Kidney glomerular epithelial cell (primary cell): ENCODE data around the gene DYNC1H1.

Experiments used
- DNase-seq: peaks from one replicate; lab custom pipeline; 2025; lab: John Stamatoyannopoulos, UW

The DYNC1H1 gene

DNA sequence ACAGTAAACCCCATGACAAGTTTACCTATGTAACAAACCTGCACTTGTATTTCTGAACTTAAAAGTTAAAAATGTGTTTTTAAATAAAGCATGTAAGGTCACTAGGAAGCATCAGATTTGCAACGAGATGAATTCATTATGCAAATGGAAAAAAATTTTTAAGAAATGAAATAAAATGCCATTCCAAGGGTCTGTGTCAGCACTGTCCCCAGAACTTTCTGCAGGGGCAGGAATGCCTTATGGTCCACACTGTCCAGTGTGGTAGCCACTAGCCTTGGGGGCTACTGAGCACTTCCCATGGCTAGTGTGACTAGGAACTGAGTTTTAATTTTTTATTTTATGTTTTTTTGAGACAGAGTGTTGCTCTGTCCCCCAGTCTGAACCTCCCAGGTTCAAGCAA lies 73.3 kb downstream of the DYNC1H1 start:
- no peak for DNase-seq

DNA sequence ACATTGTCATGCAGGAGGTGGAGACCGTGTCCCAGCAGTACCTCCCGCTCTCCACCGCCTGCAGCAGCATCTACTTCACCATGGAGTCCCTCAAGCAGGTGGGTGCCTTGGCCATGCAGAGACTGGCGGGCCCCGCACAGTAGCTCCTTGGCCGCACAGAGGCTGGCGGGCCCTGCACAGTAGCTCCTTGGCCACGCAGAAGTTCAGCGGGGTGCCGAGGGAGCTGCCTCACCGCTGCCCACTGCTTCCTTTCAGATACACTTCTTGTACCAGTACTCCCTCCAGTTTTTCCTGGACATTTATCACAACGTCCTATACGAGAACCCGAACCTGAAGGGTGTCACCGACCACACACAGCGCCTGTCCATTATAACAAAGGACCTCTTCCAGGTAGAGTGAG lies 74.8 kb downstream of the DYNC1H1 start:
- no peak for DNase-seq

DNA sequence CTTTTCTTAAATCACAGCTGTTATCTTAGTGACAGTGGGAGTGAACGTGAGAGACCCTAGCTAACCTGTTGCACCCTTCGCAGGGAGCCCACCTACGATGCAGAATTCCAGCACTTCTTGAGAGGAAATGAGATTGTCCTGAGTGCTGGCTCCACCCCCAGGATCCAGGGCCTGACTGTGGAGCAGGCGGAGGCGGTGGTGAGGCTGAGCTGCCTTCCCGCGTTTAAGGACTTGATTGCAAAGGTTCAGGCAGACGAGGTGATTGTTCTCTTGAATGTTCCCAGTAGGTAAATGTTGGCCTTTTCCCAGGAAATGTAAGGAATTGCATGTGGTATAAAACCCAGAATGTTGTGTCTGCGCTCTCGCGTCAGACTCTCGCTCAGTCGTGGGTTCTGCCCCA lies 75.8 kb downstream of the DYNC1H1 start:
- DNase-seq = no peak

DNA sequence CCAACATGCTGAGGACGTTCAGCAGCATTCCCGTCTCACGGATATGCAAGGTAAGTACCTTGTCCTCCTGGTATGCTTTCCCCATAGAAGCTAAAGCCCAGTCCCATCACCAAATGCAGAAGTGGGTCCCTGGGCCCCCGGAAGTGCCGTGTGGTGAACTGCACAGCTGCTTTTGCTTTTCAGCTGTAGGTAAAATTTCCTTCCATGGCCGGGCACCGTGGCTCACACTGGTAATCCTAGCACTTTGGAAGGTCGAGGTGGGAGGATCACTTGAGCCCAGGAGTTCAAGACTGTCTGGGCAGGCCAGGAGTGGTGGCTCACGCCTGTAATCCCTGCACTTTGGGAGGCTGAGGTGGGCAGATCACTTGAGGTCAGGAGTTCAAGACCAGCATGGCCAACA lies 78.3 kb downstream of the DYNC1H1 start:
- DNase-seq = no peak

- DNase-seq = no peak
Measured at GRCh38 chr14:102043251-102044025, 79.1 kb downstream of the DYNC1H1 start.

- DNase-seq = no peak
Measured at GRCh38 chr14:102044566-102044965, 80.2 kb downstream of the DYNC1H1 start.

- no peak for DNase-seq
Measured at GRCh38 chr14:102046337-102047278, 82.2 kb downstream of the DYNC1H1 start.

GRCh38 chr14:102047808-102048540 lies 83.6 kb downstream of the DYNC1H1 start:
- DNase-seq = no peak

DNA sequence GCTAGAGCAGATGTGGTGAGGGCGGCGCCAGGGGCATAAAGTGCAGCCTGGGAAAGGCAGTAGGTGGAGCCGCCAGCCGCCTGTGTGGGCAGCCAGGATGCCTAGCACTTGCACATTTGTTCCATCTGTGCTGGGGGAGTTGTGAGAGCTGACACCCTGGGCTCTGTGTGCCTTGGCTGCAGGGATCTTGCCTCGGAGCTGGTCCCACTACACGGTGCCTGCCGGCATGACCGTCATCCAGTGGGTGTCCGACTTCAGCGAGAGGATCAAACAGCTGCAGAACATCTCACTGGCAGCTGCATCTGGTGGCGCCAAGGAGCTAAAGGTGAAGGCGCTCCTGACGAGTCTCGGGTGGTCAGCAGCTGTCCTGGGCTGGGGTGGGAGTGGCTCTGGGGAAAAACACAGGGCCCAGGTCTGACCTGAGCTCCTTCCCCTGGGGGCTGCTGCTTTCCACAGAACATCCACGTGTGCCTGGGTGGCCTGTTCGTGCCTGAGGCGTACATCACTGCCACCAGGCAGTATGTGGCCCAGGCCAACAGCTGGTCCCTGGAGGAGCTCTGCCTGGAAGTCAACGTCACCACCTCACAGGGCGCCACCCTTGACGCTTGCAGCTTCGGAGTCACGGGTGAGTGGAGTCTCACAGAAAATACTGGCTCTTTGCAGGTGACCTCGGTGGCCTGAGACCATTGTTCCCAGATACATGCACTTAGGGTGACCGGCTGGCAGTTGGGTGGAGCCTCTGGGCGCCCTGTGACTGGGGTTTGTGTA lies 85.1 kb downstream of the DYNC1H1 start:
- no peak for DNase-seq

- DNase-seq = no peak
Measured at GRCh38 chr14:102050026-102050405, 85.6 kb downstream of the DYNC1H1 start.

GRCh38 chr14:102050625-102051024 lies 86.3 kb downstream of the DYNC1H1 start:
- DNase-seq = no peak

DNA sequence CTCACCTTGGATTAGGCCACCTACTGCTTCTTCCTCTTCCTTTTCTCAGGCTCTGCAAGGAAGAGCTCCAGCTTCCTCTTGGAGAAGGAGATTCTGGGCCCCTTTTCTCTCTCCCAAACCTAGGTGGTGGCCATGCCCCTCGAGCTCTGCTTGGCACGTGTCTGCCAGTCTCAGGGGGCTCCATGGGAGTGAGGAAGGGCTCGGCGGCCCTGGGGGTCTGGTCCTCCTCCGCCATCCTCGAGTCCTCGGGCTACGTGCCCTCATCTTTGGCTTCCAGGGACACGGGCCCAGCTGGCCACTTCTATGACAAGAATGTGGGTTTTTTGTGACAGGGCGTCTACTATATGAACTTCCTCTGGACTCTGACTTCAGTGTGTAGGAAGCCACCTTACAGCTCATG lies 88.1 kb downstream of the DYNC1H1 start:
- DNase-seq = no peak

DNA sequence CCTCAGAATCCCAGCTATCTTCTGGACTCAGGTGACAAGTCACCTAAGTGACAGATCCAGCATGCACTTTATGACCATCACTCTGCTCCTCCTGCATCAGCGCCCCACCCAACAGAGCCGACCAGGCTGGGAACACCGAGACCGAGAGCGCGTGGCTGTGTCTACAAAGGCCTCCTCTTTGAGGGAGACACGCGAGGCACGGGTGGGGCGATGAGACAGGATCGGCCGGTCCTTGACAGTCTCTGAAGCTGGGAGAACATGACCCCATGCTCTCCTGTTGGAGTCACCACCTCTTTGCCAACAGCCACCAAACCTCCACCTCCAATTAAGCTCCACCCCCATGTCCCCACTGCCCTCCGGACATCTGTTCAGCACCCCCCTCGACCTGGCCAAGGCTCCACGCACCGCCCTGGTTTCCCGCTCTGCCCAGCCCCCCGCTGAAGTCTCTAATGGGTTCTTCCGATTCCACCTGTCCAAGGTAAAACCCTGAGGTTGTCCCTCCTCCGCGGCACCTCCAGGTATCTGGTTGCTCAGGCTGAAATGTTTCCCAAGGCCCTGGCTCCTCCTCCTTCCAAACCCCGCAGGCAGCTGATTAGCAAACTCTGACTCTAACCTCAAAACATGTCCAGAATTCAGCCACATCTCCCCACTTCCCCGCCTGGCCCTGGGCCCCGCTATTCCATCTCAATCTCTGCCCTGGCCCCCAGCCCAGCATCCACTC lies 91.0 kb downstream of the DYNC1H1 start:
- no peak for DNase-seq

GRCh38 chr14:102056694-102057442 lies 92.5 kb downstream of the DYNC1H1 start:
- DNase-seq = no peak

DNA sequence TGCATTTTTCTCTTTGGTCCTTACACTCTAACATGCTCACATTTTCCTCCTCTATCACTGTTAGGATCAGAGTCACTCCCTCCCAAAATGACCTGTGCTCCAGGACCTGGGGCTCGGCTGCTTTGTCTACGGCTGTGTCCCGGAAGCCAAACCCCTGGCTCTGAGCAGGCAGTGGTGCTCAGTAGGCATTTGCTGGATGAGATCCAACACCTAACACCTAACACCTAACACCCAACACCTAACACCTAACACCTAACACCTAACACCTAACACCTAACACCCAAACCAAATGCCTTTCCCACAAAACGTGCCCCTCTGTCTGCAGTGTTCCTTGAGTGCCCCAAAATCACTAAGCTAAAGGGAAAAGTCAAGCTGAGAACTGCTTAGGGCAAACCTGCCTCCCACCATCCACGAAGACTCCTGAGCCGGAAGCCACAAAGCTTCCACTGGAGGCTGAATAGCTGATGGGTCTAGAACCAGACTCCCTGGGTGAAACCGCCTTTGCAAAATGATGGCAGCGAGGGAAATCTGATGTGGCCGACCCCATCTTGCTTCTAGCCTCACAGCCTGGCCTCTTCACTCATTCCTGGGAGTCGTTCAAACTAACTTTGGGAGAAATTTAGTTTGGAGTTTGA lies 93.2 kb downstream of the DYNC1H1 start:
- DNase-seq = no peak

- DNase-seq = no peak
Measured at GRCh38 chr14:102058146-102058545, 93.8 kb downstream of the DYNC1H1 start.

GRCh38 chr14:102058961-102059360 lies 94.6 kb downstream of the DYNC1H1 start:
- no peak for DNase-seq

DNA sequence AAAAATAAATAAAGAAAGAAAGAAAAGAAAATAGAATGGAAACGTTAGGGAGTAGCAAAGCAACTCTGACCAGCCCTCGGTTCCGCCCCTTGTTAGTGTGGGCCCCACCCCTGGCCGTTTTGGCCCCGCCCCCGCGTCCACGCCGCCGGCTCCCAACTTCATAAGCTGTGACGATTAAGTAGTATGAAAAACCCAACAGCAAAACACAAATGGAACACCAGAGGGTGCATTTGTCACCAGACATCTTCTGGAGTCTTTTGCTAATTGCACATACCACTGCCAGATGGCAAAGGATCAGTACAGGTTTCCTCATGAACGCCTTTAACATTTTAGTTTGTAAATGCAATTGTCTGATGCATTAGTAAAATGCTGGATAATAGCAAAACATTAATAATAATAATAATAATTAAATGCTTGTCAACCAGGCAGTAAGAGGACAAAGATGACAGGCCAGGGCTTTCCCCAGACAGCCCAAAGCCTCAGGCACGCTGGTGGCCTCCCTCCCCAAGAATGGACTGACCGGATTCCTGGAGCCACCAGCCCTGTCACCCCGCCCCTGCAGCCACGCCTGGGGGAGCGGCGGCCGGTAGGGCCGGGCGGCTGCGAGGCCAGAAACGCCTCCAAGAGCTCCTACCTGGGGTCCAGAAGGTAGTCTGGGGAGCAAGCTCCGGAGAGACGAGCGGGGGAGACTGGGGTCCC lies 98.9 kb downstream of the DYNC1H1 start:
- DNase-seq = peak; percentile 74

GRCh38 chr14:102063808-102064429 lies 99.5 kb downstream of the DYNC1H1 start:
- DNase-seq = no peak
